GM10248 (cell line): ENCODE results near the gene EPAS1.
A peak's percentile ranks its signal among the peaks of the same experiment; 100 is the strongest.

Source experiments
- CTCF ChIA-PET: fragments of 300-600 bp; sonication (Branson Sonifier 250); formaldehyde crosslinking; extraction: SDS; loops from one replicate; lab custom pipeline; 2021; ENCODE audit warnings: antibody characterized with exemption; lab: Yijun Ruan, JAX
- POLR2A ChIA-PET: fragments of 350-650 bp; sonication (Branson Sonifier 250); formaldehyde crosslinking; extraction: SDS; loops from one replicate; lab custom pipeline; 2020; ENCODE audit warnings: antibody characterized with exemption; lab: Yijun Ruan, JAX
- DNase-seq: peaks from one replicate; pipeline ENCODE4 v3.0.0; 2012; ENCODE audit errors: extremely low spot score
- CTCF ChIP-seq: IDR thresholded peaks from 2 replicates; pipeline ENCODE4 v1.5.1; 2012; ENCODE audit warnings: mild to moderate bottlenecking, low read depth; ENCODE audit errors: extremely low read depth, missing control alignments, control extremely low read depth

EPAS1 gene

GRCh38 chr2:46286715-46287114 lies 10.5 kb upstream of the EPAS1 start:
- ChIA-PET POLR2A (no interaction called here), CTCF (interaction anchor here (0.9 kb wide), 1 partner anchor 8 kb away, joined by 3 read pairs; no protein-coding TSS in a partner anchor)
- DNase-seq, result no peak
- TF ChIP-seq CTCF, result no peak

GRCh38 chr2:46290078-46290477 lies 7.1 kb upstream of the EPAS1 start:
- ChIA-PET CTCF (interaction anchor here (1.4 kb wide), 1 partner anchor 227 kb away, joined by 3 read pairs; no protein-coding TSS in a partner anchor), POLR2A (no interaction called here)
- TF ChIP-seq CTCF, result no peak
- no peak for DNase-seq

GRCh38 chr2:46293466-46293865 lies 3.7 kb upstream of the EPAS1 start:
- DNase-seq, result no peak
- CTCF ChIA-PET, result interaction anchor here (1.3 to 2.3 kb wide), 5 partner anchors 12 to 230 kb away, joined by 3 to 11 read pairs (median 5); no protein-coding TSS in a partner anchor
- POLR2A ChIA-PET, result no interaction called here
- no peak for TF ChIP-seq CTCF

GRCh38 chr2:46294176-46294836 lies 2.9 kb upstream of the EPAS1 start:
- peak; percentile 40 for TF ChIP-seq CTCF
- peak; percentile 48 for DNase-seq
- POLR2A ChIA-PET, result no interaction called here
- CTCF ChIA-PET, result interaction anchor here (1.2 to 2.3 kb wide), 8 partner anchors 8 to 301 kb away, joined by 3 to 11 read pairs (median 4); no protein-coding TSS in a partner anchor

- POLR2A ChIA-PET, result interaction anchor here (0.9 kb wide), 1 partner anchor 67 kb away, joined by 3 read pairs; no protein-coding TSS in a partner anchor
- TF ChIP-seq CTCF, result no peak
- peak; percentile 38 for DNase-seq
- CTCF ChIA-PET, result no interaction called here
These were observed 879 bp upstream of the EPAS1 start for GRCh38 chr2:46296216-46296839.

GRCh38 chr2:46297546-46298271 lies 502 bp downstream of the EPAS1 start:
- no peak for TF ChIP-seq CTCF
- CTCF ChIA-PET, result interaction anchor here (3.0 kb wide), 1 partner anchor 235 kb away, joined by 14 read pairs; no protein-coding TSS in a partner anchor
- POLR2A ChIA-PET, result interaction anchor here (0.7 to 1.2 kb wide), 3 partner anchors 63 to 68 kb away, joined by 3 to 4 read pairs (median 3); no protein-coding TSS in a partner anchor
- peak; percentile 62 for DNase-seq
